ENCODE data around the gene NRXN3.

The NRXN3 gene

DNA sequence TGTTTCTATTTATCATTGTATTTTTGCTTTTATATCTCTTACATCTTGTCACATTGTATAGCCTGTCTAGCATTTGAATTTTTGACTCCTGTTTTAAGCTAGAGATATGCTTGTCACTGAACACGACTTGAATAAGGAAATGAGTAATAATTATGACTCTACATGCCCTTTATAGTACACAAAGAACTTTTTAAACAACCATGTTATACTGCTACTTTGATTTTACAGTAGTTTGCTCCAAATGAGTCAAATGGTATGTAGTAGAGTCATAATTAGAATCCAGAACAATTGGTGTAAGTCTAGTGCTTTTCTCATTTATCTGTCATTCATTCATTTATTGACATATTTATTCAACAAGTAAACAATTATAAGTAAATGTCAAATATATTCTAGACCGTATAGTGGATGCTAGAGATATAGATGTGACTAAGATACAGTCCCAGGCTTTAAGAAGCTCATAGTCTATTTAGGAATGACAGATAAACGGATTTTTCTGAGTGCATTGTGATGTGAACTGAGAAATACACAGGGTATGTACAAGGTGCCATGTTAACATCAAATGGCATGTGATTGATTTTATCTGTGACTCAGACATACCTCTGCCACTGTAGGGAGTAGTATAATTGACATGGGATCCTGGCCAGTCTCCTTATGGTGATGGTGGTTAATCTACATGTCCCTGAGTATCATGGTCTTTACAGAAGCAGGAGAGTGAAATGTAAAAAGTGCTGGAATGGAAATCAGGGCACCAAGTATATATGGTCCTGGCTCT lies 1241.4 kb downstream of the NRXN3 start:
- no peak for DNase-seq (ENCODE audit: low spot score)
- TF ChIP-seq, protein P1, sequence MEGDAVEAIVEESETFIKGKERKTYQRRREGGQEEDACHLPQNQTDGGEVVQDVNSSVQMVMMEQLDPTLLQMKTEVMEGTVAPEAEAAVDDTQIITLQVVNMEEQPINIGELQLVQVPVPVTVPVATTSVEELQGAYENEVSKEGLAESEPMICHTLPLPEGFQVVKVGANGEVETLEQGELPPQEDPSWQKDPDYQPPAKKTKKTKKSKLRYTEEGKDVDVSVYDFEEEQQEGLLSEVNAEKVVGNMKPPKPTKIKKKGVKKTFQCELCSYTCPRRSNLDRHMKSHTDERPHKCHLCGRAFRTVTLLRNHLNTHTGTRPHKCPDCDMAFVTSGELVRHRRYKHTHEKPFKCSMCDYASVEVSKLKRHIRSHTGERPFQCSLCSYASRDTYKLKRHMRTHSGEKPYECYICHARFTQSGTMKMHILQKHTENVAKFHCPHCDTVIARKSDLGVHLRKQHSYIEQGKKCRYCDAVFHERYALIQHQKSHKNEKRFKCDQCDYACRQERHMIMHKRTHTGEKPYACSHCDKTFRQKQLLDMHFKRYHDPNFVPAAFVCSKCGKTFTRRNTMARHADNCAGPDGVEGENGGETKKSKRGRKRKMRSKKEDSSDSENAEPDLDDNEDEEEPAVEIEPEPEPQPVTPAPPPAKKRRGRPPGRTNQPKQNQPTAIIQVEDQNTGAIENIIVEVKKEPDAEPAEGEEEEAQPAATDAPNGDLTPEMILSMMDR (IDR thresholded peaks at IDR 0.05): no peak
- no peak overlapping the region for H3K4me3 ChIP-seq
- H3K27ac ChIP-seq: no peak overlapping the region

DNA sequence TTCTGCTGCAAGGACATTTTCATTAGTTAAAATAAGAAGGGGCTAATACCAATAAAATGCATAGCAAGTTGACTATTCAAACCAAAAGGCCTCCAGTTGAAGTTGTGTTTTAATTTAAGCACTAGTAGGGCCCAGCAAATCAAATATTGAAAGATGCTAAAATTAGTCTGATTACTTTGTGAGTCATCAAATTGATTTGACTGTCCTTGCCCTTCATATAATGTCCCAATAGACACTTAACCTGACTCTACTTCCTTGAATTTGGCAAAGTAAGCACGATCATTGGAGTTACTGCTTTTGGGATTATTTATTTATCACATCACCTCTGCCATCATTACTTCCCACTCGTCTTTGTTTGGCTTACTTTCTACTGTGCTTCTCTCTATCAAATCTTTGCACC lies 1242.6 kb downstream of the NRXN3 start:
- TF ChIP-seq, protein P1 (IDR thresholded peaks at IDR 0.05): no peak
- no peak overlapping the region for H3K4me3 ChIP-seq
- DNase-seq (ENCODE audit: low spot score): no peak
- H3K27ac ChIP-seq: no peak overlapping the region

DNA sequence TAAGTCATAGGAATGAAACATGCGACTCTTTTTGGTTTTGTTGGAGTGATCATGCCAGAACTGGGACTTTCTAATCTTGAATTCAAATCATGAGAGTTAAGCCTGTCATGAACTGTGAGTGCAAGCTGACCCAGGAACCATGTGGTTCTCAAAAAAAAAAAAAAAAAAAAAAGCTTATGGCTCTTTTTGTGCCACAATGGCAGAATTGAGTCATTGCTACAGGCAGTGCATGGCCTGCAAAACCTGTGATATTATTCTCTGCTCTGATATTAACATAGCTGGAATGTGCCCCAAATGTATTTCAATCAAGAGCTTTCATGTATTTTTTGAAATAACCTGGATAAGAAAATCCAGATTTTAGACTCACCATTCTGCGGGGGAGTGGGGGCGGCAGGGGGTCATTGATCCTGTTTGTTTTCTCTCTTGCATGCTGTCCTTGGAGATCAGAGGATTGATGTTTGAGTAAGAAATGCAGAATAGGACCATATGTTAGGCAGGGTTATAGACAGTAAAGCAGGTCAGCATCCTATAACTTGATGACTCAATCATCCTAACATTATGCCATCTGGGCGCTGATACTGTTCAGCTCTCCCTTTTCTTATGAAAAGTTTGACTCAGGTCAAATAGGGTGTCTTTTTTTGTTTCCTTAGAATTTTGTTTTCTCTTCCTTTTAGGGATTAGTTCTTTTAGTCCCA lies 1243.7 kb downstream of the NRXN3 start:
- no peak overlapping the region for H3K27ac ChIP-seq
- TF ChIP-seq, protein P1 (IDR thresholded peaks at IDR 0.05): no peak

DNA sequence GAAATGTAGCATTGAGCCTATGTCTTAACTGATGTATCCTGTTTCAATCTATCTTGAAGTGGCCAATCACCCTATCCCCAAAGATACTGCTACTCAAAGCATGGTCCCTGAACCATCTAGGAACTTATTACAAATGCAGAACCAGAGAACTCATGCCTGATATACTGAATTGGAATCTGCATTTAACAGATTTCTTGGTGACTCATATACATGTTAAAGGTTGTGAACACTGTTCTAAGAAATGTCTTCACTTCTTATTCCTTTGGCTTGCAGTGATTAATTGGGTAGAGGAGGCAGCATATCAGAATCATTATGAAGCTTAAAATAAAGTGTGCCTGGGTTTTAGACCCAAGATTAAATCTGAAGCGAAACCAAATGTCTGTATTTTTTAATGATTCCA lies 1245.6 kb downstream of the NRXN3 start:
- no peak for DNase-seq (ENCODE audit: low spot score)
- Histone ChIP-seq H3K4me3 (no peak overlapping the region), H3K27ac (no peak overlapping the region)
- TF ChIP-seq, protein P1 (IDR thresholded peaks at IDR 0.05): no peak

More for the DNA sequence above, 1243.7 kb downstream of the NRXN3 start:
- DNase-seq (ENCODE audit: low spot score): no peak
- no peak overlapping the region for H3K4me3 ChIP-seq

DNA sequence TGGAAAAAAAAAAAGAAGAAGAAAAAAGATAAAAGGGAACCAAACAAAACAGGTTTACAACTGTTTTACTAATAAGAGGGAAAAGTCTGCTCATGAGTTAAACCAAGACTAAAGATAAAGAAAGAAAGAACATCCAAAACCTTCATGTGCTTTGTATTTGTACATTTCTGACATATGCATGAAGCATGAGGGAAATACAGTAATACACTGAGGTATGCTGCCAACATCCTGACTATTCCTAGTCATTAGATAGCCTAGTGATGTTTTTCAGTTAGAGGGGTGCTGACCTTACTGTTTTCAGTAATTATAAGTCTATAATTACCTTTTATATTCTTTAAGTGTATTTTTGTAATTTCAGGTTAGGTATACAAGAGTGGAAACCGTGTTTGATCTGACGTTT lies 1247.8 kb downstream of the NRXN3 start:
- no peak for DNase-seq (ENCODE audit: low spot score)
- no peak overlapping the region for H3K4me3 ChIP-seq
- TF ChIP-seq, protein P1 (IDR thresholded peaks at IDR 0.05): no peak
- H3K27ac ChIP-seq: no peak overlapping the region

DNA sequence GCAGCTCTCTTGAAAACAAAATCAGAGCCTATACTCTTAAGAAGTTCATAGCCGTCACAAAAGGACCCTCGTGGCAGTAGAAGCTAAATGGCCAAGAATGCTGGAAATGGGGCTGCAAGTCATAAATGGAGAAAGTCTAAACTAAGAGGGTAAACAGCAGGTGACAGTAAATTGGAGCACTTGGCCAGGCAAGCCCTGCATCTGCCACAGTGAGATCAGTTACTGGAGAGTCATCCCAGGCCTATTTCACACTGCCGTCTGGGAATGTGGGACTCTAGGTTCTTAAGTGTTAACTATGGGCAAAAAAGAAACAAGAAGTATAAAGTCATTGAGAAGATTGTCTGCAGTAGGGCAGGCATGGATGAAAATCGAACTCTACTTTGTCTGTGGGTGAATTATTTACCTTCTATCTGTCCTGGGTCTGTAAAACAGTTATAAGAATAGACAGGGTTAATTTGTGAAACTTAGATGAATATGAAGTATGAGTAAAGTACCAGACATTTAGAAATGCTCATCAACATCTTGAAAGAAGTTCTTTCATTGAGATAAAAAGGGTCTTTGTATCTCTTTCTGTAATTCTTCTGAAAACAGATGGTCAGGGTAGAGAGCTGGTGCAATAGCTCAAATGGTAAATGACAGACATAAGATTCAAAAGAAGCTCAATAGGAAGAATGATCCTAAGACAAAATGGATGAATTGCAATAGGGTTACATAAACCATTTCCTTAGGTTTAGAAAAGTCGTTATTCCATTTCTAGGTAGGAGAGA lies 1248.7 kb downstream of the NRXN3 start:
- TF ChIP-seq, protein P1 (IDR thresholded peaks at IDR 0.05): no peak
- H3K27ac ChIP-seq: no peak overlapping the region
- DNase-seq (ENCODE audit: low spot score): no peak
- no peak overlapping the region for H3K4me3 ChIP-seq

Measured in coronary artery (tissue), 2 donors.